ENCODE measurements around the gene SEC16B.

Gene SEC16B

DNA sequence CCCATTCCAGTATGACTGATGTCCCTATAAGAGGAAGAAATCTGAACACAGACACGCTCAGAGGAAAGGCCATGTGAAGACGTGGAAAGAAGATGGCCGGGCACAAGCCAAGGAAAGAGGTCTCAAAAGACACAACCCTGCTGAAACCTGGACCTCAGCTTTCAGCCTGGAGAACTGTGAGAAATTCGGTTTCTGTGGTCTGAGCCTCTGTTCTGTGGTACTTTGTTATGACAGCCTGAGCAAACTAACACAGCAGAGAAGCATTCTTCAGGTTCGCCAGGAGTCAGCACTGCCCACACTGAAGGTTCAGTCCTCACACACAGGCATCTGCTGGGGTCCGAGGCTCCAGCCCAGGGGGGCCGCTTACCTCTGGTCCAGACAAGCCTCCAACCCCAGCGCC, 37.7 kb downstream of the SEC16B start:
- Histone ChIP-seq H4K20me1 (ENCODE audit: insufficient read depth) (no peaks in the 10 kb centered on the region), H3K36me3 (ENCODE audit: insufficient read depth) (no peaks in the 10 kb centered on the region), H2AFZ (ENCODE audit: low read depth) (peak overlapping the region; percentile 5), H3K4me2 (peak overlapping the region; percentile 19; the same call in 1 of the 2 replicates), H3K27ac (no peak overlapping the region), H3K9ac (no peak overlapping the region), H3K4me3 (IDR thresholded peaks at IDR 0.05; ENCODE audit: insufficient read depth, low read depth, low read length) (peak overlapping the region; percentile 21), H3K4me1 (ENCODE audit: low read depth, poor library complexity, severe bottlenecking) (peaks cover 19% of the 10 kb centered on the region), H3K27me3 (ENCODE audit: insufficient read depth, low read depth) (no peaks in the 10 kb centered on the region), H3K79me2 (ENCODE audit: insufficient read depth, low read depth) (no peaks in the 10 kb centered on the region)
- TF ChIP-seq, protein P1, sequence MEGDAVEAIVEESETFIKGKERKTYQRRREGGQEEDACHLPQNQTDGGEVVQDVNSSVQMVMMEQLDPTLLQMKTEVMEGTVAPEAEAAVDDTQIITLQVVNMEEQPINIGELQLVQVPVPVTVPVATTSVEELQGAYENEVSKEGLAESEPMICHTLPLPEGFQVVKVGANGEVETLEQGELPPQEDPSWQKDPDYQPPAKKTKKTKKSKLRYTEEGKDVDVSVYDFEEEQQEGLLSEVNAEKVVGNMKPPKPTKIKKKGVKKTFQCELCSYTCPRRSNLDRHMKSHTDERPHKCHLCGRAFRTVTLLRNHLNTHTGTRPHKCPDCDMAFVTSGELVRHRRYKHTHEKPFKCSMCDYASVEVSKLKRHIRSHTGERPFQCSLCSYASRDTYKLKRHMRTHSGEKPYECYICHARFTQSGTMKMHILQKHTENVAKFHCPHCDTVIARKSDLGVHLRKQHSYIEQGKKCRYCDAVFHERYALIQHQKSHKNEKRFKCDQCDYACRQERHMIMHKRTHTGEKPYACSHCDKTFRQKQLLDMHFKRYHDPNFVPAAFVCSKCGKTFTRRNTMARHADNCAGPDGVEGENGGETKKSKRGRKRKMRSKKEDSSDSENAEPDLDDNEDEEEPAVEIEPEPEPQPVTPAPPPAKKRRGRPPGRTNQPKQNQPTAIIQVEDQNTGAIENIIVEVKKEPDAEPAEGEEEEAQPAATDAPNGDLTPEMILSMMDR (conservative IDR thresholded peaks at IDR 0.05; ENCODE audit: low read depth, low read length) = no peak

GRCh38 chr1:177928952-177929351, 40.9 kb downstream of the SEC16B start:
- H2AFZ ChIP-seq (ENCODE audit: low read depth) = no peak overlapping the region
- TF ChIP-seq, protein P1 (conservative IDR thresholded peaks at IDR 0.05; ENCODE audit: low read depth, low read length) = no peak
- peaks cover 19% of the 10 kb centered on the region for H3K4me1 ChIP-seq (ENCODE audit: low read depth, poor library complexity, severe bottlenecking)
- no peaks in the 10 kb centered on the region for H3K27me3 ChIP-seq (ENCODE audit: insufficient read depth, low read depth)
- H3K4me2 ChIP-seq = no peak overlapping the region
- no peak overlapping the region for H3K4me3 ChIP-seq (IDR thresholded peaks at IDR 0.05; ENCODE audit: insufficient read depth, low read depth, low read length)
- no peak overlapping the region for H3K9ac ChIP-seq
- H4K20me1 ChIP-seq (ENCODE audit: insufficient read depth) = no peaks in the 10 kb centered on the region
- no peaks in the 10 kb centered on the region for H3K36me3 ChIP-seq (ENCODE audit: insufficient read depth)
- H3K27ac ChIP-seq = no peak overlapping the region
- H3K79me2 ChIP-seq (ENCODE audit: insufficient read depth, low read depth) = no peaks in the 10 kb centered on the region

GRCh38 chr1:177928194-177928593, 41.7 kb downstream of the SEC16B start:
- Histone ChIP-seq H3K36me3 (ENCODE audit: insufficient read depth) (no peaks in the 10 kb centered on the region), H3K4me2 (no peak overlapping the region), H3K27me3 (ENCODE audit: insufficient read depth, low read depth) (no peaks in the 10 kb centered on the region), H3K79me2 (ENCODE audit: insufficient read depth, low read depth) (no peaks in the 10 kb centered on the region), H3K4me1 (ENCODE audit: low read depth, poor library complexity, severe bottlenecking) (peaks cover 19% of the 10 kb centered on the region), H4K20me1 (ENCODE audit: insufficient read depth) (no peaks in the 10 kb centered on the region), H3K9ac (no peak overlapping the region), H2AFZ (ENCODE audit: low read depth) (no peak overlapping the region), H3K27ac (no peak overlapping the region), H3K4me3 (IDR thresholded peaks at IDR 0.05; ENCODE audit: insufficient read depth, low read depth, low read length) (no peak overlapping the region)
- TF ChIP-seq, protein P1 (conservative IDR thresholded peaks at IDR 0.05; ENCODE audit: low read depth, low read length) = no peak

DNA sequence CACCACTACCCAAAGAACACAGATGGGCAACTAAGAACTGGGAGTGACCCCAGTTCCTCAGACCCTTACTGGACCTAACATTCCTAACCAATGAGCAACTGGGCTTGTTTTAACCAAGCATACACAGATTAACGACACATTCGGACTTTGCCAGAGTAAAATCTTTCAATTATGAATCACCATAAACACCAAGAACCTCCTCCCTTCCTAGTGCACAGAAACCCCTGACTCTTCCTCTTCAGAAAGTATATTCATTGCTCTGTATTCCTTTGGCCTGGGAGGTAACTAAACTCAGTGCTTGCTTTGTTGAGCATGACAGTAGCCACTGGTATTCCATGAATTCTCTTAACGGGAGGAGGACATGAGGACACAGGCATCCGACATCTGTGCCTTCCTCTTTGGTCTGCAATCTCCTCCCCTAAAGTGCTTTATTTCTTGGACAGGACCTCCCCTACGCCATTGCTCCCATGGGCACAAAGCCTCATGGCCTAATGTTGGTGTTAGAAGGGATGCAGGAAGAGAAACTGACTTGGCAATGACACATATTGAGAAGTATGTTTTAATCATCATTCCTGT, 42.7 kb downstream of the SEC16B start:
- Histone ChIP-seq H2AFZ (ENCODE audit: low read depth) (no peak overlapping the region), H4K20me1 (ENCODE audit: insufficient read depth) (no peaks in the 10 kb centered on the region), H3K27me3 (ENCODE audit: insufficient read depth, low read depth) (no peaks in the 10 kb centered on the region), H3K4me2 (no peak overlapping the region), H3K9ac (no peak overlapping the region), H3K36me3 (ENCODE audit: insufficient read depth) (no peaks in the 10 kb centered on the region), H3K4me1 (ENCODE audit: low read depth, poor library complexity, severe bottlenecking) (peaks cover 9% of the 10 kb centered on the region), H3K4me3 (IDR thresholded peaks at IDR 0.05; ENCODE audit: insufficient read depth, low read depth, low read length) (no peak overlapping the region), H3K79me2 (ENCODE audit: insufficient read depth, low read depth) (no peaks in the 10 kb centered on the region), H3K27ac (no peak overlapping the region)
- TF ChIP-seq, protein P1 (conservative IDR thresholded peaks at IDR 0.05; ENCODE audit: low read depth, low read length) = no peak
